D721Med (cell line): ENCODE data around the gene RPL23.
"Not testable (repeated sequence)": the region's sequence is repeated elsewhere in the genome, so short reads cannot be mapped to it uniquely, and the experiment has no call there.

Source experiments
- DNase-seq: peaks from one replicate; pipeline ENCODE4 v3.0.0; 2011; ENCODE audit warnings: low spot score; ENCODE audit not compliant: insufficient read length
- FAIRE-seq: peaks from 2 replicates; lab custom pipeline; 2011; peaks lifted over from hg19 to GRCh38; lab: Jason Lieb, UNC
- TF ChIP-seq, protein P1 (sequence below): IDR thresholded peaks from 2 replicates; pipeline ENCODE4 v1.5.1; 2012; ENCODE audit warnings: mild to moderate bottlenecking, control low read depth; ENCODE audit not compliant: insufficient read depth; ENCODE audit errors: missing control alignments

The RPL23 gene

DNA sequence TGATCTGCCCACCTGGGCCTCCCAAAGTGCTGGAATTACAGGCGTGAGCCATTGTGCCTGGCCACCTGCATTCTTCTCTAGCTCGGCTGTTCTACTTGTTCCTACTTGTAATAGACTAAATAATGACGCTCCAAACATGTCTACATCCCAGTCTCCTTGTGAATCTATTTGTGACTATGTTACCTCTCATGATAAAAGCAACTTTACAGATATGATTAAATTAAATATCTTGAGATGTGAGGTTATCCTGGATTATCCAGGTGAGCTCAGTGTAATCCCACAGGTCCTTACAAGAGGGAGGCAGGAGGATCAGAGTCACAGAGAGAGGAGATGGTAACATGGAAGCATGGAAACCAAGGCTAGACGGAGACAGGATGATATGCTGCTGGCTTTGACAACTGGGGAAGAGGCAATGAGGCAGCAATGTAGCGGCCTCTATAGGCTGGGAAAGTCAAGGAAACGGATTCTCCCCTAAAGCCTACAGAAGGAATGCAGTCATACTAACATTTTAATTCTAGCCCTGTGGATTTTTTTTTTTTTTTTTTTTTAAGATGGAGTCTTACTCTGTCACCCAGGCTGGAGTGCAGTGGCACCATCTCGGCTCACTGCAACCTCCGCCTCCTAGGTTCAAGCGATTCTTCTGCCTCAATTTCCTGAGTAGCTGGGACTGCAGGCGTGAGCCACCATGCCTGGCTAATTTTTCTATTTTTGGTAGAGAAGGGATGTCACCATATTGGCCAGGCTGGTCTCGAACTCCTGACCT is 11.3 kb upstream of the RPL23 start:
- no peak for DNase-seq
- TF ChIP-seq, protein P1, sequence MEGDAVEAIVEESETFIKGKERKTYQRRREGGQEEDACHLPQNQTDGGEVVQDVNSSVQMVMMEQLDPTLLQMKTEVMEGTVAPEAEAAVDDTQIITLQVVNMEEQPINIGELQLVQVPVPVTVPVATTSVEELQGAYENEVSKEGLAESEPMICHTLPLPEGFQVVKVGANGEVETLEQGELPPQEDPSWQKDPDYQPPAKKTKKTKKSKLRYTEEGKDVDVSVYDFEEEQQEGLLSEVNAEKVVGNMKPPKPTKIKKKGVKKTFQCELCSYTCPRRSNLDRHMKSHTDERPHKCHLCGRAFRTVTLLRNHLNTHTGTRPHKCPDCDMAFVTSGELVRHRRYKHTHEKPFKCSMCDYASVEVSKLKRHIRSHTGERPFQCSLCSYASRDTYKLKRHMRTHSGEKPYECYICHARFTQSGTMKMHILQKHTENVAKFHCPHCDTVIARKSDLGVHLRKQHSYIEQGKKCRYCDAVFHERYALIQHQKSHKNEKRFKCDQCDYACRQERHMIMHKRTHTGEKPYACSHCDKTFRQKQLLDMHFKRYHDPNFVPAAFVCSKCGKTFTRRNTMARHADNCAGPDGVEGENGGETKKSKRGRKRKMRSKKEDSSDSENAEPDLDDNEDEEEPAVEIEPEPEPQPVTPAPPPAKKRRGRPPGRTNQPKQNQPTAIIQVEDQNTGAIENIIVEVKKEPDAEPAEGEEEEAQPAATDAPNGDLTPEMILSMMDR, result peak; percentile 41
- FAIRE-seq, result no peak

DNA sequence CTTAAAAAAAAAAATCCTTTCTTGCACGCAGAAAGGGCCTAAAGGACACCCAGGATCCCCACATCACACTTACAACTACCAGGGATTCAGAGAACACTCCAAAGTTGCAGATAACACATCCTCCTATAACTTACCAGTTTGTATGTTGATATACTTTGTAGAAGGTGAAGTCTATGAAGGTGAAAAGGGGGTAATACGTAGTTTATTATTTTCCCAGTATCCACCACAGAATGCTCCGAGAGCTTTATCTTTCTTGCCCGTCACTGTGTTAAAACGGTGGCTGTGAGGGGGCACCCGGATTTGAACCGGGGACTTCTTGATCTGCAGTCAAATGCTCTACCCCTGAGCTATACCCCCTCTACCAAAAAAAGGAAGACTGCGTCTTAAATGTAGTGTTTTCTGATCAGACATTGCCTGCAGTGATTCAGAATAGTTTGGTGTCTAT is 7.9 kb upstream of the RPL23 start:
- DNase-seq, result no peak
- no peak for FAIRE-seq

DNA sequence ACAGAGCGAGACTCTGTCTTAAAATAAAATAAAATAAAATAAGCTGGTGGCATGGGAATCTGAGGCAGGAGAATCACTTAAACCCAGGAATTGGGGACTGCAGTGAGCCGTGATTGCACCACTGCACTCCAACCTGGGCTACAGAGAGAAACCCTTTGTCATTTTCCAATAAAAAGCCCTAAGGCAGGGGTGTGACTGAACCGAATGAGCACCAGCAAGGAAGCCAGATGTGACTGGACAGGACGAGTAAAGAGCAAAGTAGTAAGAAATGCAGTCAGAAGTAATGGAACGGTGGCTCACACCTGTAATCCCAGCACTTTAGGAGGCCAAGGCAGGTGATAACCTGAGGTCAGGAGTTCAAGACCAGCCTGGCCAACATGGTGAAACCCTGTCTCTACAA is 3.8 kb upstream of the RPL23 start:
- TF ChIP-seq, protein P1, result no peak
- FAIRE-seq (no peak), DNase-seq (no peak)

More for the DNA sequence above, 7.9 kb upstream of the RPL23 start:
- TF ChIP-seq, protein P1, result no peak

GRCh38 chr17:38855101-38855714 is 1.7 kb upstream of the RPL23 start:
- DNase-seq, FAIRE-seq: not testable (repeated sequence)

DNA sequence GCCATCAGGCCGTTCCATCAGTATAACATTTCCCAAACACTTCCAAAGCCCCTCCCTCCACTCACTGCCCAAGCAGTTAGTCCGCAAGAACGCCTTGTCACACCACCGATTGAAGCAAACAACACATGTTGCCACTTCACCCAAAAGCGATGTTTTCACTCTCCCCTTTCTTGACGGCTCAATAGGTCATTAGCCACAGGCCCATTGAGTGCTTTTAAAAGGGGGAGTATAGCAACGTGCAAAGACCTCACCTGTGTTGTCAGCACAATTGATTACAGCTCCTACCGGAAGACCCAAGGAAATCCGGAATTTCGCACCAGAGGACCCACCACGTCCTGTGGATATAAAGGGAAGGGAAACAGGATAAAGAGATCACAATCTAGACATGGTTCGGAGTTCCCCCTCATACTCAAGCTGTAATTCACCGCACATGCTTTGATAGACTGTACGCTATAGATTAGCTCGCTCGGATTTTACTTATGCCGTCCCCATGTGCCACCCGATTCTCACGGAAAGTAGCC is 690 bp downstream of the RPL23 start:
- FAIRE-seq (no peak), DNase-seq (no peak)
- TF ChIP-seq, protein P1, result no peak

DNA sequence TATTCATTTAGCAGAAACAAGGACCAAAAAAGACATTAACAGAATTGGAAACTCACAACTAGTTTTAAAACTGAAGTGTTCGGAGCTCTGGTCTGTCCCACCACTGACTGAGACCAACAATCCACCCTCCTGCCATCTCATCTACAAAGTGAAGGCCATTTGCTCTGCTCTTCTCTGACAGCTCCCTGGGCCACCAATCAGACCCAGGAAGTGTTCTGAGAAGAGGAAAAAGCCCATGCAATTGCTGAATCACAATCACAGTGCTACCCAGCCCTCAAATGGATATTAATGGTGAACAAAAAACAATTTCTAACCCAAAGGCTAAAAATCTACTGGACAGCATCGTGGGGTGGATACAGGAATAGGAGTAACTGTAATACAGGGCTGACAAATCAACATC is 2.1 kb downstream of the RPL23 start:
- no peak for FAIRE-seq
- DNase-seq, result no peak
- TF ChIP-seq, protein P1, result no peak

- DNase-seq (no peak), FAIRE-seq (no peak)
- TF ChIP-seq, protein P1, result no peak
Observed at GRCh38 chr17:38850374-38850773, 3.1 kb downstream of the RPL23 start.
